AG09319 (cell line): Measurements from ENCODE around the gene GXYLT2.

Experiments
- DNase-seq: peaks from one replicate; pipeline ENCODE4 v3.0.0-alpha.2; 2010; ENCODE audit warnings: low read depth; ENCODE audit errors: extremely low read depth
- CTCF ChIP-seq: IDR thresholded peaks from 2 replicates; pipeline ENCODE4 v1.5.1; 2011; ENCODE audit warnings: low read depth, mild to moderate bottlenecking, inconsistent platforms, low read length, moderate library complexity

The GXYLT2 gene

GRCh38 chr3:72894976-72895552, 7.2 kb downstream of the GXYLT2 start:
- no peak for DNase-seq
- no peak for TF ChIP-seq CTCF

- TF ChIP-seq CTCF = no peak
Observed at GRCh38 chr3:72896996-72897757, 9.3 kb downstream of the GXYLT2 start.

GRCh38 chr3:72897758-72898007, 9.8 kb downstream of the GXYLT2 start:
- no peak for TF ChIP-seq CTCF
- DNase-seq = no peak

More at GRCh38 chr3:72896996-72897757, 9.3 kb downstream of the GXYLT2 start:
- DNase-seq = no peak

GRCh38 chr3:72899349-72899765, 11.5 kb downstream of the GXYLT2 start:
- DNase-seq = no peak
- TF ChIP-seq CTCF = no peak

- no peak for TF ChIP-seq CTCF
- no peak for DNase-seq
Observed at GRCh38 chr3:72900048-72900447, 12.2 kb downstream of the GXYLT2 start.

GRCh38 chr3:72901840-72902239, 14.0 kb downstream of the GXYLT2 start:
- DNase-seq = no peak
- TF ChIP-seq CTCF = no peak

DNA sequence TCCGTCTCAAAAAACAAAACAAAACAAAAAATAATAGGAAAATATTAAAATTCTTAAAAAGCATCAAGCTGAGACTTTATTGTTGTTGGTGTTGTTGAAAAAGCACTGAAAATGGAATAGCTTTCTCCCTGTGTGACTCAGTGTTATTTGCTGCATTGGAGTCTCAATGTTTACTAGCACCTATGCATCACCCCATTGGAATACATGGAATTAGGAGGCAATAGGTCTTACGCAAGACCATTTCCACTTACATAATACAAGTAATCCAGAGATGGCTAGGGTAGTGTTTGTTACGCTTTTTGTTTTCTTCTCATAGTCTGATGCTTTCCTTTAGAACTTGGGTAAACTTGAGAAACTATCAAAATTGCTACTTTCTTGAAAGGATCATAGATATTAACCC, 15.2 kb downstream of the GXYLT2 start:
- no peak for TF ChIP-seq CTCF
- peak; percentile 73 for DNase-seq
